Chondrocyte (in vitro differentiated cells): ENCODE measurements around the gene AMH. TPM values are rescaled to one million over a fixed set of nuclear protein-coding genes. Genes with fewer than 3 reads are reported as not detected.
A peak's percentile ranks its signal among the peaks of the same experiment; 100 is the strongest.

ENCODE experiments used
- DNase-seq: peaks from one replicate; pipeline ENCODE4 v3.0.0; 2021; ENCODE audit warnings: mixed read lengths, low spot score
- H3K27ac Mint-ChIP-seq: one replicate; pipeline ENCODE4 v1.8.0; 2021; ENCODE audit warnings: mild to moderate bottlenecking, moderate library complexity, mixed read lengths; ENCODE audit not compliant: unreplicated experiment
- H3K27me3 Mint-ChIP-seq: 2 replicates; pipeline ENCODE4 v1.8.0; 2021; ENCODE audit warnings: low read depth, mixed read lengths
- H3K36me3 Mint-ChIP-seq: 2 replicates; pipeline ENCODE4 v1.8.0; 2021; ENCODE audit warnings: low read depth, mixed read lengths
- H3K4me1 Mint-ChIP-seq: 2 replicates; pipeline ENCODE4 v1.8.0; 2021; ENCODE audit warnings: low read depth, mild to moderate bottlenecking, mixed read lengths
- H3K4me3 Mint-ChIP-seq: one replicate; pipeline ENCODE4 v1.8.0; 2021; ENCODE audit warnings: mild to moderate bottlenecking, moderate library complexity, mixed read lengths; ENCODE audit not compliant: unreplicated experiment
- H3K9me3 Mint-ChIP-seq: 2 replicates; pipeline ENCODE4 v1.8.0; 2021; ENCODE audit warnings: low read depth, mixed read lengths
- microRNA-seq: library from miRNA; unstranded; fragments of <30 nt; microRNA quantifications from one replicate; pipeline ENCODE4 v1.2.0, GENCODE V29; 2020; ENCODE audit warnings: borderline number of aligned reads
- total RNA-seq: library from RNA; stranded (reverse); gene quantifications from 3 replicates; pipeline ENCODE4 v1.2.1, GENCODE V29; 2021
- TF ChIP-seq, protein P1 (sequence below): fragments of 200-600 bp; sonication (generic); IDR thresholded peaks from 2 replicates; pipeline ENCODE4 v1.5.0; 2021; ENCODE audit warnings: antibody characterized with exemption, mild to moderate bottlenecking, moderate library complexity

The AMH gene
- total RNA-seq, 1 donor from 2014 or later = 10.8 TPM

DNA sequence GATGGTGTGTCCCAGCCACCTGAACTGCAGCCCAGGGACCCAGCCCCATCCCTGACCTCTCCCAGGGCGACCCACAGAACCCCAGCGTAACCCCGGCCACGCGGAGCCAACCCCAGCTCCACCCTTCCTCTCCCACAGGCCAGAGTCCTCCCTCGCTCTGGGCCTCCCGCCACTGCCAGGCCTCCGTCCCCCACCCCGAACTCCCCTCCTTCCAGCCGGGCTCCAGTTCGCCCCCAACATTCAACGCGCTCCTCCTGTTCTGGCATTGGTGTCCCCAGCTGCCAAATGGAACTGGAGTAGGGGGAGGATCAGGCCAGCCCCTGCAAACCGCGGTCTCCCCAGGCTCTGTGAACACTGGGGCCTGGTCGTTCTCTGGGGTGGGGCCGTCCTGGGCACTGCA is 51.4 kb downstream of the AMH start:
- no peak for DNase-seq

More for the DNA sequence above, 51.4 kb downstream of the AMH start:
- Mint-ChIP-seq H3K4me1 (peaks cover 2% of the 10 kb centered on the region), H3K9me3 (no peaks in the 10 kb centered on the region), H3K36me3 (no peaks in the 10 kb centered on the region), H3K27ac (no peak overlapping the region), H3K4me3 (no peak overlapping the region), H3K27me3 (peaks cover 2% of the 10 kb centered on the region)
- TF ChIP-seq, protein P1, sequence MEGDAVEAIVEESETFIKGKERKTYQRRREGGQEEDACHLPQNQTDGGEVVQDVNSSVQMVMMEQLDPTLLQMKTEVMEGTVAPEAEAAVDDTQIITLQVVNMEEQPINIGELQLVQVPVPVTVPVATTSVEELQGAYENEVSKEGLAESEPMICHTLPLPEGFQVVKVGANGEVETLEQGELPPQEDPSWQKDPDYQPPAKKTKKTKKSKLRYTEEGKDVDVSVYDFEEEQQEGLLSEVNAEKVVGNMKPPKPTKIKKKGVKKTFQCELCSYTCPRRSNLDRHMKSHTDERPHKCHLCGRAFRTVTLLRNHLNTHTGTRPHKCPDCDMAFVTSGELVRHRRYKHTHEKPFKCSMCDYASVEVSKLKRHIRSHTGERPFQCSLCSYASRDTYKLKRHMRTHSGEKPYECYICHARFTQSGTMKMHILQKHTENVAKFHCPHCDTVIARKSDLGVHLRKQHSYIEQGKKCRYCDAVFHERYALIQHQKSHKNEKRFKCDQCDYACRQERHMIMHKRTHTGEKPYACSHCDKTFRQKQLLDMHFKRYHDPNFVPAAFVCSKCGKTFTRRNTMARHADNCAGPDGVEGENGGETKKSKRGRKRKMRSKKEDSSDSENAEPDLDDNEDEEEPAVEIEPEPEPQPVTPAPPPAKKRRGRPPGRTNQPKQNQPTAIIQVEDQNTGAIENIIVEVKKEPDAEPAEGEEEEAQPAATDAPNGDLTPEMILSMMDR = no peak

Small RNA genes lying within 50 kb of the gene (microRNA-seq; reads per million reads assigned to microRNA genes)
- gene MIR1227 = 5.5 reads per million, percentile 4 among the genes with 10 or more reads in this experiment
- not detected for gene MIR4321

Other genes with a start within 250 kb of the AMH start
- 61.0 to 66.2 TPM (median 65.9 TPM) in 3 replicates for gene BTBD2, start 233.6 kb upstream of the AMH start, total RNA-seq
- 32.8 to 127 TPM (median 125 TPM) in 3 replicates for gene MKNK2, start 198.1 kb upstream of the AMH start, total RNA-seq
- 34.6 to 48.0 TPM (median 45.5 TPM) in 3 replicates for gene MOB3A, start 153.0 kb upstream of the AMH start, total RNA-seq
- gene IZUMO4, start 152.4 kb upstream of the AMH start, total RNA-seq = 2.4 to 3.9 TPM (median 3.2 TPM) in 3 replicates
- 139 to 157 TPM (median 144 TPM) in 3 replicates for gene AP3D1, start 97.8 kb upstream of the AMH start, total RNA-seq
- gene DOT1L, start 85.4 kb upstream of the AMH start, total RNA-seq = 24.0 to 26.2 TPM (median 24.9 TPM) in 3 replicates
- gene PLEKHJ1, start 13.0 kb upstream of the AMH start, total RNA-seq = 36.6 to 45.4 TPM (median 42.4 TPM) in 3 replicates
- gene SF3A2, start 12.5 kb upstream of the AMH start, total RNA-seq = 71.2 to 81.5 TPM (median 74.9 TPM) in 3 replicates
- 0.42 to 0.51 TPM in 2 of 3 replicates, not detected in the other for gene JSRP1, start 7.1 kb downstream of the AMH start, total RNA-seq
- gene PEAK3, start 32.9 kb downstream of the AMH start, total RNA-seq = 0.31 to 0.50 TPM (median 0.38 TPM) in 3 replicates
- 0.15 to 0.48 TPM in 2 of 3 replicates, not detected in the other for gene LINGO3, start 58.8 kb downstream of the AMH start, total RNA-seq
- gene LSM7, start 79.3 kb downstream of the AMH start, total RNA-seq = 73.9 to 88.1 TPM (median 76.2 TPM) in 3 replicates
- 48.9 to 67.0 TPM (median 51.4 TPM) in 3 replicates for gene SPPL2B, start 79.4 kb downstream of the AMH start, total RNA-seq
- gene TMPRSS9, start 110.9 kb downstream of the AMH start, total RNA-seq = 0.15 to 0.26 TPM in 2 of 3 replicates, not detected in the other
- 74.6 to 100 TPM (median 76.1 TPM) in 3 replicates for gene TIMM13, start 178.3 kb downstream of the AMH start, total RNA-seq
- 35.5 to 56.0 TPM (median 36.6 TPM) in 3 replicates for gene LMNB2, start 207.6 kb downstream of the AMH start, total RNA-seq
- gene GADD45B, start 226.8 kb downstream of the AMH start, total RNA-seq = 177 to 258 TPM (median 181 TPM) in 3 replicates